Measurements from ENCODE around the gene C10orf120. TPM values are rescaled to one million over a fixed set of nuclear protein-coding genes. Genes with fewer than 3 reads are reported as not detected.

C10orf120 gene
- total RNA-seq (ENCODE audit: low replicate concordance) = not detected in 2 replicates
- long read RNA-seq = 0 reads

GRCh38 chr10:122699796-122700455, at the start of gene C10orf120:
TSS of gene C10orf120 (minus strand) at chr10:122699846. CDS start at chr10:122699790, 56 bp downstream.
- Mint-ChIP-seq H3K36me3 (no peaks in the 10 kb centered on the region), H3K4me1 (ENCODE audit: unreplicated experiment) (no peaks in the 10 kb centered on the region), H3K4me3 (no peak within 1 kb of the TSS), H3K27ac (no peak within 1 kb of the TSS), H3K9me3 (no peaks in the 10 kb centered on the region), H3K27me3 (peaks cover 4% of the 10 kb centered on the region)
- no peak for DNase-seq (ENCODE audit: extremely low spot score, unreplicated experiment)
- TF ChIP-seq CTCF (conservative IDR thresholded peaks at IDR 0.05) = no peak

GRCh38 chr10:122748496-122748895, 48.9 kb upstream of the C10orf120 start:
- H3K4me1 Mint-ChIP-seq (ENCODE audit: unreplicated experiment) = no peaks in the 10 kb centered on the region
- no peak overlapping the region for H3K4me3 Mint-ChIP-seq
- TF ChIP-seq CTCF (conservative IDR thresholded peaks at IDR 0.05) = no peak
- H3K27ac Mint-ChIP-seq = no peak overlapping the region
- peaks cover 11% of the 10 kb centered on the region for H3K27me3 Mint-ChIP-seq
- H3K9me3 Mint-ChIP-seq = no peaks in the 10 kb centered on the region
- no peaks in the 10 kb centered on the region for H3K36me3 Mint-ChIP-seq
- DNase-seq (ENCODE audit: extremely low spot score, unreplicated experiment) = no peak

GRCh38 chr10:122746408-122746807, 46.8 kb upstream of the C10orf120 start:
- Mint-ChIP-seq H3K4me1 (ENCODE audit: unreplicated experiment) (no peaks in the 10 kb centered on the region), H3K27me3 (peaks cover 22% of the 10 kb centered on the region), H3K36me3 (no peaks in the 10 kb centered on the region), H3K4me3 (no peak overlapping the region), H3K27ac (no peak overlapping the region), H3K9me3 (no peaks in the 10 kb centered on the region)
- no peak for TF ChIP-seq CTCF (conservative IDR thresholded peaks at IDR 0.05)
- no peak for DNase-seq (ENCODE audit: extremely low spot score, unreplicated experiment)

- H3K36me3 Mint-ChIP-seq = no peaks in the 10 kb centered on the region
- H3K4me3 Mint-ChIP-seq = no peak overlapping the region
- TF ChIP-seq CTCF (conservative IDR thresholded peaks at IDR 0.05) = no peak
- no peaks in the 10 kb centered on the region for H3K4me1 Mint-ChIP-seq (ENCODE audit: unreplicated experiment)
- no peak overlapping the region for H3K27ac Mint-ChIP-seq
- peaks cover 15% of the 10 kb centered on the region for H3K27me3 Mint-ChIP-seq
- H3K9me3 Mint-ChIP-seq = no peaks in the 10 kb centered on the region
- no peak for DNase-seq (ENCODE audit: extremely low spot score, unreplicated experiment)
Measured at GRCh38 chr10:122744257-122744656, 44.6 kb upstream of the C10orf120 start.

- peaks cover 27% of the 10 kb centered on the region for H3K27me3 Mint-ChIP-seq
- H3K27ac Mint-ChIP-seq = no peak overlapping the region
- DNase-seq (ENCODE audit: extremely low spot score, unreplicated experiment) = no peak
- no peaks in the 10 kb centered on the region for H3K4me1 Mint-ChIP-seq (ENCODE audit: unreplicated experiment)
- no peaks in the 10 kb centered on the region for H3K9me3 Mint-ChIP-seq
- no peak overlapping the region for H3K4me3 Mint-ChIP-seq
- no peaks in the 10 kb centered on the region for H3K36me3 Mint-ChIP-seq
- TF ChIP-seq CTCF (conservative IDR thresholded peaks at IDR 0.05) = no peak
Measured at GRCh38 chr10:122740640-122741039, 41.0 kb upstream of the C10orf120 start.
